ENCODE results near the gene RXFP1.
A peak's percentile ranks its signal among the peaks of the same experiment; 100 is the strongest.

The RXFP1 gene

GRCh38 chr4:158666892-158667291, 145.2 kb downstream of the RXFP1 start:
- TF ChIP-seq CTCF (IDR thresholded peaks at IDR 0.05; ENCODE audit: low read depth, low read length, missing control alignments): no peak
- no peak overlapping the region for H3K4me3 ChIP-seq (ENCODE audit: low read depth, low read length)
- no peak for DNase-seq (ENCODE audit: low read depth)
- in situ Hi-C loops (cut with HindIII; ENCODE audit: low sequenced_read_pairs): no loop called here

GRCh38 chr4:158667651-158668198, 146.0 kb downstream of the RXFP1 start:
- DNase-seq (ENCODE audit: low read depth): no peak
- in situ Hi-C loops (cut with HindIII; ENCODE audit: low sequenced_read_pairs): no loop called here
- peak; percentile 70 for TF ChIP-seq CTCF (IDR thresholded peaks at IDR 0.05; ENCODE audit: low read depth, low read length, missing control alignments)
- no peak overlapping the region for H3K4me3 ChIP-seq (ENCODE audit: low read depth, low read length)

GRCh38 chr4:158669310-158669709, 147.6 kb downstream of the RXFP1 start:
- DNase-seq (ENCODE audit: low read depth): no peak
- in situ Hi-C loops (cut with HindIII; ENCODE audit: low sequenced_read_pairs): no loop called here

GRCh38 chr4:158670975-158671664, 149.4 kb downstream of the RXFP1 start:
- no peak for TF ChIP-seq CTCF (IDR thresholded peaks at IDR 0.05; ENCODE audit: low read depth, low read length, missing control alignments)
- in situ Hi-C loops (cut with HindIII; ENCODE audit: low sequenced_read_pairs): no loop called here
- peak; percentile 76 for DNase-seq (ENCODE audit: low read depth)
- H3K4me3 ChIP-seq (ENCODE audit: low read depth, low read length): peak overlapping the region; percentile 93

More at GRCh38 chr4:158669310-158669709, 147.6 kb downstream of the RXFP1 start:
- no peak for TF ChIP-seq CTCF (IDR thresholded peaks at IDR 0.05; ENCODE audit: low read depth, low read length, missing control alignments)
- no peak overlapping the region for H3K4me3 ChIP-seq (ENCODE audit: low read depth, low read length)

GRCh38 chr4:158671665-158671914, 149.9 kb downstream of the RXFP1 start, which contains the start of gene C4orf46:
Gene C4orf46, minus strand, starts transcription at chr4:158671887. Its CDS starts 86 bp downstream, at chr4:158671801.
- in situ Hi-C loops (cut with HindIII; ENCODE audit: low sequenced_read_pairs): no loop called here
- no peak for TF ChIP-seq CTCF (IDR thresholded peaks at IDR 0.05; ENCODE audit: low read depth, low read length, missing control alignments)
- peak within 1 kb of the TSS; percentile 93 for H3K4me3 ChIP-seq (ENCODE audit: low read depth, low read length)

GRCh38 chr4:158671915-158672806, 150.5 kb downstream of the RXFP1 start, which contains the start of gene ETFDH:
Gene ETFDH, plus strand, starts transcription at chr4:158672296. Its CDS starts 161 bp downstream, at chr4:158672457.
- in situ Hi-C loops (cut with HindIII; ENCODE audit: low sequenced_read_pairs): no loop called here
- H3K4me3 ChIP-seq (ENCODE audit: low read depth, low read length): peak within 1 kb of the TSS; percentile 93
- DNase-seq (ENCODE audit: low read depth): peak; percentile 99
- peak; percentile 56 for TF ChIP-seq CTCF (IDR thresholded peaks at IDR 0.05; ENCODE audit: low read depth, low read length, missing control alignments)

More at GRCh38 chr4:158671665-158671914, 149.9 kb downstream of the RXFP1 start, which contains the start of gene C4orf46:
- DNase-seq (ENCODE audit: low read depth): no peak

Measured in astrocyte of the cerebellum (primary cell).